Measurements from ENCODE around the gene NRIP3. TPM values are rescaled to one million over a fixed set of nuclear protein-coding genes. Genes with fewer than 3 reads are reported as not detected.

Gene NRIP3
- total RNA-seq, 2 donors from 2014 or later, result 0.95 to 1.2 TPM

- WGBS, 2 experiments (ENCODE audit: insufficient coverage in 1 of 2, insufficient read length in 1 of 2), result 74 to 90% methylated on average over 2 to 3 of the region's 3 CpGs
- TF ChIP-seq, protein P1, sequence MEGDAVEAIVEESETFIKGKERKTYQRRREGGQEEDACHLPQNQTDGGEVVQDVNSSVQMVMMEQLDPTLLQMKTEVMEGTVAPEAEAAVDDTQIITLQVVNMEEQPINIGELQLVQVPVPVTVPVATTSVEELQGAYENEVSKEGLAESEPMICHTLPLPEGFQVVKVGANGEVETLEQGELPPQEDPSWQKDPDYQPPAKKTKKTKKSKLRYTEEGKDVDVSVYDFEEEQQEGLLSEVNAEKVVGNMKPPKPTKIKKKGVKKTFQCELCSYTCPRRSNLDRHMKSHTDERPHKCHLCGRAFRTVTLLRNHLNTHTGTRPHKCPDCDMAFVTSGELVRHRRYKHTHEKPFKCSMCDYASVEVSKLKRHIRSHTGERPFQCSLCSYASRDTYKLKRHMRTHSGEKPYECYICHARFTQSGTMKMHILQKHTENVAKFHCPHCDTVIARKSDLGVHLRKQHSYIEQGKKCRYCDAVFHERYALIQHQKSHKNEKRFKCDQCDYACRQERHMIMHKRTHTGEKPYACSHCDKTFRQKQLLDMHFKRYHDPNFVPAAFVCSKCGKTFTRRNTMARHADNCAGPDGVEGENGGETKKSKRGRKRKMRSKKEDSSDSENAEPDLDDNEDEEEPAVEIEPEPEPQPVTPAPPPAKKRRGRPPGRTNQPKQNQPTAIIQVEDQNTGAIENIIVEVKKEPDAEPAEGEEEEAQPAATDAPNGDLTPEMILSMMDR (conservative IDR thresholded peaks at IDR 0.05), result no peak
- H3K27ac Mint-ChIP-seq, result no peak overlapping the region
Observed at GRCh38 chr11:8973121-8973520, 30.7 kb downstream of the NRIP3 start.

DNA sequence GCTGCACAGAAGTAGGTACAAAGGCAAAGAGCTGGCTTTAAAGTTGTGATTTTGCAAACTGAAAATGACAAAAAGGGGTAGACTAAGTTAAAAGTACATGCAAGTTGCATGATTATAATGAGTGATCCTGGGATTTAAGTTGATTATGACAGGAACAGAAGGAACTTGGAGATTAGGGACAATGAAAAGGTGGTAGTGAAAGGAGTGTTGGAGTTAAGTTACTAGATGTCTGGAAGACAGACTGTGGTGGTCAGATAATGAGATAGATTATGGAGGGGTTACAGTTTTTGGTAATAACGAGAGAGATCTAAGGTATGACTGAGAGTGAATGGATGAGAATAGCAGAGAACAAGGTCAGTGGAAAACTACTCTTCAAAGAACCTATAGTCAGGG lies 31.9 kb downstream of the NRIP3 start:
- H3K9me3 ChIP-seq (ENCODE audit: control insufficient read depth, low read length), result no peaks in the 10 kb centered on the region
- no peak overlapping the region for H3K9ac ChIP-seq (ENCODE audit: extremely low read depth, low read length, poor library complexity, severe bottlenecking)
- no peak overlapping the region for H3K27ac Mint-ChIP-seq
- no peaks in the 10 kb centered on the region for H3K4me1 ChIP-seq (ENCODE audit: control insufficient read depth, insufficient read depth, low read length)
- no peak for DNase-seq
- TF ChIP-seq, protein P1 (conservative IDR thresholded peaks at IDR 0.05), result no peak
- H3K27me3 Mint-ChIP-seq (ENCODE audit: insufficient read depth), result no peaks in the 10 kb centered on the region
- H3K36me3 ChIP-seq (ENCODE audit: control insufficient read depth, insufficient read depth, low read length), result no peaks in the 10 kb centered on the region
- no peaks in the 10 kb centered on the region for H3K27me3 ChIP-seq (ENCODE audit: control insufficient read depth, insufficient read depth, low read length, poor library complexity, severe bottlenecking)
- no peak overlapping the region for H3K4me3 Mint-ChIP-seq
- no peak overlapping the region for H3K27ac ChIP-seq (ENCODE audit: low read depth, low read length)
- no peaks in the 10 kb centered on the region for H3K4me1 Mint-ChIP-seq
- WGBS, 2 experiments (ENCODE audit: insufficient coverage in 1 of 2, insufficient read length in 1 of 2), result 84 to 100% methylated on average over 1 of the region's 1 CpG
- H3K9me3 Mint-ChIP-seq, result peaks cover 8% of the 10 kb centered on the region
- peaks cover 3% of the 10 kb centered on the region for H3K36me3 Mint-ChIP-seq (ENCODE audit: low read depth)
- no peak overlapping the region for H3K4me3 ChIP-seq (ENCODE audit: low read length)

More at GRCh38 chr11:8973121-8973520, 30.7 kb downstream of the NRIP3 start:
- H3K9me3 Mint-ChIP-seq, result peaks cover 9% of the 10 kb centered on the region
- no peak overlapping the region for H3K9ac ChIP-seq (ENCODE audit: extremely low read depth, low read length, poor library complexity, severe bottlenecking)
- H3K27me3 Mint-ChIP-seq (ENCODE audit: insufficient read depth), result no peaks in the 10 kb centered on the region
- no peak for DNase-seq
- no peaks in the 10 kb centered on the region for H3K27me3 ChIP-seq (ENCODE audit: control insufficient read depth, insufficient read depth, low read length, poor library complexity, severe bottlenecking)
- H3K4me1 Mint-ChIP-seq, result no peaks in the 10 kb centered on the region
- no peak overlapping the region for H3K4me3 Mint-ChIP-seq
- no peaks in the 10 kb centered on the region for H3K4me1 ChIP-seq (ENCODE audit: control insufficient read depth, insufficient read depth, low read length)
- H3K27ac ChIP-seq (ENCODE audit: low read depth, low read length), result no peak overlapping the region
- no peaks in the 10 kb centered on the region for H3K9me3 ChIP-seq (ENCODE audit: control insufficient read depth, low read length)
- no peak overlapping the region for H3K4me3 ChIP-seq (ENCODE audit: low read length)
- no peaks in the 10 kb centered on the region for H3K36me3 ChIP-seq (ENCODE audit: control insufficient read depth, insufficient read depth, low read length)
- peaks cover 3% of the 10 kb centered on the region for H3K36me3 Mint-ChIP-seq (ENCODE audit: low read depth)

DNA sequence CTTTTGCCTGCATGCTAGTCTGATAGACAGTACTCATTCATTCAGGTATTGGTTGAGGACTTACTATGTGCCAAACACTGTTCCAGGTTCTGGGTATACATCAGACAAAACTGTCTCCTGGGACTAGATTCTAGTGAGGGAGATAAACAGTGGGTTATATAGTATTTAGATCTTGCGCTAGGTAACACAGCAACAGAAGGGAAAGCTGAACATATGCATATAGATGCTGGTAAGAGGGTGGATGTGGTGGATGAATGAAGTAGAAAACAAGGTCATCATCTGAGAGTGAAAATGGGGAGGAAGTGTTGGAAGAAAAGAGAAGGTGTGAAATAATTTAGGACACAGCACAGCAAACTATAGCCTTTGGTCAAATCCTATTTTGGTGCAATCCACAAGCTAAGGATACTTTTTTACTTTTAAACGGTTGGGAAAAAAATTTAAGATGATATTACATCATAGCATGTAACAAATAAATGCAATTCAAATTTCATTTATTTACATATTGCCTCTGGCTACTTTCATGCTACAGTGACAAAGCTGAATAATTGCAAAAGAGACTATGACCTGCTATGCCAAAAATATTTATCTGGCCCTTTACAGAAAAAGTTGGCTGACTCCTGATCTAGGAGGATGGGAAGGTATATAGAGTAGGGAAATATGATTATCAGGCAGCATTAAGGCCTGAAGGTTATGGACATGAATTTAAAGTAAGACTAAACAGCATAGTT lies 32.4 kb downstream of the NRIP3 start:
- TF ChIP-seq, protein P1 (conservative IDR thresholded peaks at IDR 0.05), result no peak
- Histone ChIP-seq H3K4me1 (ENCODE audit: control insufficient read depth, insufficient read depth, low read length) (no peaks in the 10 kb centered on the region), H3K9ac (ENCODE audit: extremely low read depth, low read length, poor library complexity, severe bottlenecking) (no peak overlapping the region), H3K27me3 (ENCODE audit: control insufficient read depth, insufficient read depth, low read length, poor library complexity, severe bottlenecking) (no peaks in the 10 kb centered on the region), H3K27ac (ENCODE audit: low read depth, low read length) (no peak overlapping the region), H3K4me3 (ENCODE audit: low read length) (no peak overlapping the region), H3K9me3 (ENCODE audit: control insufficient read depth, low read length) (no peaks in the 10 kb centered on the region), H3K36me3 (ENCODE audit: control insufficient read depth, insufficient read depth, low read length) (no peaks in the 10 kb centered on the region)
- DNase-seq, result no peak
- no peaks in the 10 kb centered on the region for H3K27me3 Mint-ChIP-seq (ENCODE audit: insufficient read depth)
- no peak overlapping the region for H3K27ac Mint-ChIP-seq
- H3K9me3 Mint-ChIP-seq, result peaks cover 2% of the 10 kb centered on the region
- H3K4me1 Mint-ChIP-seq, result no peaks in the 10 kb centered on the region
- peaks cover 1% of the 10 kb centered on the region for H3K36me3 Mint-ChIP-seq (ENCODE audit: low read depth)
- H3K4me3 Mint-ChIP-seq, result no peak overlapping the region
- 98 to 100% methylated on average over 2 of the region's 2 CpGs for WGBS, 2 experiments (ENCODE audit: insufficient coverage in 1 of 2, insufficient read length in 1 of 2)
